Measurements from ENCODE around the gene LYVE1.
"Not testable (repeated sequence)": the region's sequence is repeated elsewhere in the genome, so short reads cannot be mapped to it uniquely, and the experiment has no call there.

Gene LYVE1

DNA sequence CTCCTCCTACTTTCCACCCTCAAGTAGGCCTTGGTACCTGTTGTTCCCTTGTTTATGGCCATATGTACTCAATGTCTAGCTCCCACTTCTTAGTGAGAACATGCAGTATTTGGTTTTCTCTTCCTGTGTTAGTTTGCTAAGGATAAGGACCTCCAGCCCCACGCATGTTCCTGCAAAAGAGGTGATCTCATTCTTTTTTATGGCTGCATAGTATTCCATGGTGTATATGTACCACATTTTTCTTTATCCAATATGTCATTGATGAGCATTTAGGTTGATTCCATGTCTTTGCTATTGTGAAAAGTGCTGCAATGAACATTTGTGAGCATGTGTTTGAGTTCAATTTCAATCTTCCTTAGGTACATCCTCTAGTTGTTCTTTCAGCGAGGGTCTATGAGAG, 27.4 kb upstream of the LYVE1 start:
- peak overlapping the region; percentile 100 for H3K27ac ChIP-seq
- DNase-seq (ENCODE audit: low read depth, low spot score): not testable (repeated sequence)

DNA sequence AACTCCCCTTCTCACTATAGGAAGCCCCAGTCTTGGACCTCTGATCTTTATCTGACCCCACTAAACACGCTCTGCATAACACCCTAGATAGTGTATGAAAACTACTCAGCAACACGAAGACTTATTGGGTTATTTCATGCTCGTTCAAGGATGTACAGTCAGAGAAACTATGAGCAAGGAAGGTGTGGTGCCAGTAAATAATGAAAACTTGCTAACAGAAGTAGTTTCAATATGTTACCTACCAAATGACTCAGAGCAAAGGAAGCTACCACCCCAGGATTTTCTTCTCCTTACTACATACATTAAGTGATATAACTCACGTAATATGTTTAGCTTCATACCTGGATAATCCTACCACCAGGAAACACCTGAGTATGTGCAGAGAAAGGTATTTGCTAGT, 25.9 kb upstream of the LYVE1 start:
- DNase-seq (ENCODE audit: low read depth, low spot score): peak; percentile 98
- peak overlapping the region; percentile 100 for H3K27ac ChIP-seq

DNA sequence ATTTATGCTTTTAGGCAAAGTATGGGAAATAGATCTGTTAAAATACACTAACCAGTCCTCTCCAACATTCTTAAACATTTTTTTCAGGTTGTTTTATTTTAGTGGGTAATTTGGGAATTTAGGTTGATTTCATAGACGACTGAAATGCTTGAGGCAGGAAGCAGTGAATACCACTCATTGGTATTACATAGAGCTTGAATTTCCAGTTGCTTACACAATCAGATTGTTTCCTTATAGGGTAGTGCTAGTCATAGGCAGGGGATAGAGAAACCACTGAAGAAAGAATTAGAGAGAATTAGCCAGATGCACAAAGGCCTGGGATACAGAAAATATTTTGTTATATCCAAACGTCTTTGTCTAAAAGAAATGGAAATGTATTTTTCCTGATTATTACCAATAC, 23.9 kb upstream of the LYVE1 start:
- peak overlapping the region; percentile 100 for H3K27ac ChIP-seq
- DNase-seq (ENCODE audit: low read depth, low spot score): peak; percentile 75

GRCh38 chr11:10591741-10592140, 23.3 kb upstream of the LYVE1 start:
- peak overlapping the region; percentile 100 for H3K27ac ChIP-seq
- no peak for DNase-seq (ENCODE audit: low read depth, low spot score)

GRCh38 chr11:10590218-10590915, 21.9 kb upstream of the LYVE1 start:
- H3K27ac ChIP-seq: peak overlapping the region; percentile 100
- DNase-seq (ENCODE audit: low read depth, low spot score): no peak

DNA sequence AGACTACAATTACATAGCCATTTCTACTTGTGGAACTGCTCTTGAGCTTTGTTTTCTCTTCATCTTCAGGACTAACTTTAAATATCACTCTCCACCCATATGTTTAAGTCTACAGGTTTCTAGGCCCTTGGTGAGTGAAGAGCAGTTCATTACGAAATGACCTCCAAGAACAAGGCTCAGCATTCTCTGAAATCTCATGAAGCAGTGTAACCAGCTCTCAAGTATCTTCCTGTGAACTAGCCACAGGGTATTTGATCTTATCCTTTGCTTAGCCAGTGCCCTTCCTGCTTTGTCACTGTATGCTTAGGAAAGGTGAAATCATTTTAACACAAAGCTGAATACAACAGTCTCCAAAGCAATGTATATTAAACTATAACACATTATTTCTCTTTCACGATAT, 20.4 kb upstream of the LYVE1 start:
- peak; percentile 58 for DNase-seq (ENCODE audit: low read depth, low spot score)
- H3K27ac ChIP-seq: peak overlapping the region; percentile 100

DNA sequence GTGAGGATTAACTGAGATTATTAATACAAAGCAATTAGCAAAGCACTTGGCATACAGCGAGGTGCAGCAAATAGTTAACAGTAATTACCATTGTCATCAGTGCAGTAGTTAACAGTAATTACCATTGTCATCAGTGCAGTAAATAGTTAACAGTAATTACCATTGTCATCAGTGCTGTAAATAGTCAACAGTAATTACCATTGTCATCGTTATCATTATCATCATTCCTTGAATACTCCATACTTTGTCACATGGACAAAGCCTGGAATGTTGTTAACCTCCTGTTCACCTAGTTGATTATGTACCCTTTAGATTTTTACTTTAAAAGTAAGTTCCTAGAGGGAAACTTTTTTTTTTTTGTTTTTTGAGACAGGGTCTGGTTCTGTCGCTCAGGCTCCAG, 19.5 kb upstream of the LYVE1 start:
- no peak for DNase-seq (ENCODE audit: low read depth, low spot score)
- H3K27ac ChIP-seq: peak overlapping the region; percentile 100

DNA sequence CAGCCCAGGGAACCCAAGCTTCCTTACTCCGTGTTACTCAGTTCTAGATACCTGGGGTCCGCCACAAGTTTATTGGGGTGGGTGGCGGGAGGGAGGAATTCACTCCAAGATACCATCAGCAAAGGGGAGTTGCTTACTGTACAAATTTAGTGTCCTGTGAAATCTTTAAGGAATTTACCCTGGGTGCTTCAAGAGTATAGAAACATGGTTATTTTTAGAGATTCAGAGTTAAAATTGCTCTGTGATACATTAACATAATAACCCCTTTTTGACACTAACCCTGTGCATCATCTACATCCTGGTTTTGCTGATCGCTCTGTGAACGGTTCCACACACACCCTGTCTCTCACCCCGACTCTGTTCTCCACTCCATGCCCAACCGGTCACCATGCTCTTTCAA, 18.9 kb upstream of the LYVE1 start:
- peak overlapping the region; percentile 100 for H3K27ac ChIP-seq
- DNase-seq (ENCODE audit: low read depth, low spot score): no peak

DNA sequence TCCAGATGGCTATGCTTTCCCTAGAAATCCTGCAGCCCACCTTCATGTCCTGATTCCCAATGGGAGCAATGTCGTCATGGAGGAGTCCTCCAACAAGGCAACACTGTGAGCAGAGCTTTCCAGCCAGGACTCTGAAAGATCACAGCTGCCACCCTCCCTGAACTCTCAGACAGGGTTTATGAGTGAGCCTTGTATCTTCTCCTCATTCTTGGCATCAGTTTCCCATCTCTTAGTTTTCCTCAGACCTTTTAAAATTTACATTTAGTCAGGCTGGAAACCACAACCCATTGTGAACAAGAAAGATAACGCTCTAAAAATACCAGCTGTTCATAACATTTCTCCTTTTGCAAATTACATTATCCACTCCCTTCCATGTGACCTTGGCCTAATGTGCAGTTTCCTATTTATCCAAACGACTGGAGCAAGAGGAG, 15.6 kb upstream of the LYVE1 start:
- no peak for DNase-seq (ENCODE audit: low read depth, low spot score)
- no peak overlapping the region for H3K27ac ChIP-seq

GRCh38 chr11:10581481-10582019, 13.1 kb upstream of the LYVE1 start:
- no peak overlapping the region for H3K27ac ChIP-seq
- DNase-seq (ENCODE audit: low read depth, low spot score): no peak

- DNase-seq (ENCODE audit: low read depth, low spot score): no peak
- H3K27ac ChIP-seq: no peak overlapping the region
Observed at GRCh38 chr11:10580623-10581022, 12.2 kb upstream of the LYVE1 start.

GRCh38 chr11:10579700-10580099, 11.2 kb upstream of the LYVE1 start:
- H3K27ac ChIP-seq: no peak overlapping the region
- no peak for DNase-seq (ENCODE audit: low read depth, low spot score)

DNA sequence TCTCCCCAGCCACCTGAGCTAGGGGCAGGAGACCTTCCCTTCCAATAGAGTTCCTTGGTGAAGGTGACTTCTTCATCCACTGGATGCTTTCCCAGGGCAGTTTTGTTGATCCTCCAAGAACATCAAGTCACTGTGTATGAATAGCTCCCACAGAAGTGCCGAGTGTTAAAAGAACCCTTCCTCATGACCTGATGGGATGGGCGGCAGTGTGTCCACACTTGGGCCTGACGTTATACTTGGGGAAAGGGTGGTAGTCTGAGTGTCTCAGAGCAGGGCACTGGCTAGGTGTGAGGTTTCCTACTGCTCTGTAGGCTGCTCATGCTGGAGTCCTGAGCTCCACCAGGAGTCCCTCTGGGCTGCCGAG, 7.6 kb upstream of the LYVE1 start:
- no peak for DNase-seq (ENCODE audit: low read depth, low spot score)
- H3K27ac ChIP-seq: no peak overlapping the region

DNA sequence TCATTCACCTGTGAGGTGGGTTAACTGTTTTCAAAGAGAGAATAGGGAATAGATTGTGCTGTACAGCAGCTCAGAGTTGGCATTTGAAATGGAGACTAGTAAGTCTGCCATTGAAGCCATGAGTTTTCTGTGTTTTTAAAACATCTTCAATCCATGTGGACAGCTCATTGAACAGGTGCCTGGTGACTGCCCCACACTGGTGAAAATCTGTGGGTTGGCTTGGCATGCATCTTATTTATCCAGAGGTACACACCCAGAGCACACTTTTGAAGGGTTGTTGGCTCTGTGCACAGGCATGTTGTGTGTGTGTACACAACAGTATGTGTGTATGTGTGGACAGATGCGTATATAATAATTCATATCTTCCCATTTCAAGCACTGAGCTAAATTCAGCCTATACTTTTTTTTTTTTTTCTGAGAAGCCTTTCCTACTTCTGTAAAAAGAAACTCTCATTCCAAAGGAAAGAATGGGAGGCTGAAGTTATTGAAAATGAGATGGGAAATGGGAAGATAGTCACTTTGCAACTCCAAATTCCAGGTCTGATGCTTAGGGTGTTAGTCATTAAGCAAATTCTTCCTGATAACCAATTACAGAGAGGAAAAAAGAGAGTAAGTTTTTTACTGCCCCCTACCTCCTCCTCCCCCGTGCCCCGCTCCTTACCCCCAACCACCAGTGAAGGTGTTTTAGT, 7.0 kb upstream of the LYVE1 start:
- no peak for DNase-seq (ENCODE audit: low read depth, low spot score)
- H3K27ac ChIP-seq: no peak overlapping the region

DNA sequence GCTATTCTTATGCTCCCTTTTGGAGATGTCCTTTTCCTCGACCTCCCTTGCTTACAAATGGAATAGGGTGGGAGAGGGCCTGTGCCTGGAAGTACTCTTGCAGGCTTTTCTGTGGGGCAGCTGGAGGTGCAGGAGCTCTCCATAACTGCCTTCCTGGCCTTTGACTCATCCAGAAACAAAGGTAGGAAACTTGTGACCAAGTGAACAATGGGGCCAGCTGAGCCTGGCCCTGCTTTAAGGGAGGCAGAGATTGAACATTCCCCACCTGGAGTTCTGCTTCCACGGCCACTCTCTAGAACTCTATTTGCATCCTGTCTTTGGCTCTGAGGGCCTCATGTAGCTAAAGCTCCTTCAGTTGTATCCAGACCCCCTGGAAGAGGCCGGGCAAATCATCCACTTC, 5.1 kb upstream of the LYVE1 start:
- no peak for DNase-seq (ENCODE audit: low read depth, low spot score)
- H3K27ac ChIP-seq: no peak overlapping the region

DNA sequence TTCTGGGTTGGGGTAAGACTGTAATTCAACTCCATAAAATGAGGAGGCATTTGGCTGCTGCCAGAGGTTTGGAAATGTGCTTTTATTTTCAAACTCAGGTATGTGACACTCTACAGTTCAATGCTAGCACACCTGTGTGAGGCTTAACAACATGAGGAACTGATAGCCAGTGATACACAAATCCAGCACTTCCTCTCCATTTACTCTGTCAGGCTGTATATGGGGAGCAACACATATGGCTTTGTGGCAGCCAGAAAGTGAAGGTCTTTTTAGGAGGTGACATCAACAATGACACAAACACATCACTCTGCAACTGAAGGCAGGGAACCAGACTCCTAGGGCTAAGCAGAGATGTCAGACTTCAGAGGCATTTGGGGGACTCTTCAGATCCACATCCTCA, 4.6 kb upstream of the LYVE1 start:
- no peak for DNase-seq (ENCODE audit: low read depth, low spot score)
- no peak overlapping the region for H3K27ac ChIP-seq

- DNase-seq (ENCODE audit: low read depth, low spot score): no peak
- H3K27ac ChIP-seq: no peak overlapping the region
Observed at GRCh38 chr11:10572533-10572932, 4.1 kb upstream of the LYVE1 start.

GRCh38 chr11:10567446-10567845, 1.0 kb downstream of the LYVE1 start:
- no peak for DNase-seq (ENCODE audit: low read depth, low spot score)
- H3K27ac ChIP-seq: no peak overlapping the region

- no peak for DNase-seq (ENCODE audit: low read depth, low spot score)
- no peak overlapping the region for H3K27ac ChIP-seq
Observed at GRCh38 chr11:10566257-10566957, 2.1 kb downstream of the LYVE1 start.

DNA sequence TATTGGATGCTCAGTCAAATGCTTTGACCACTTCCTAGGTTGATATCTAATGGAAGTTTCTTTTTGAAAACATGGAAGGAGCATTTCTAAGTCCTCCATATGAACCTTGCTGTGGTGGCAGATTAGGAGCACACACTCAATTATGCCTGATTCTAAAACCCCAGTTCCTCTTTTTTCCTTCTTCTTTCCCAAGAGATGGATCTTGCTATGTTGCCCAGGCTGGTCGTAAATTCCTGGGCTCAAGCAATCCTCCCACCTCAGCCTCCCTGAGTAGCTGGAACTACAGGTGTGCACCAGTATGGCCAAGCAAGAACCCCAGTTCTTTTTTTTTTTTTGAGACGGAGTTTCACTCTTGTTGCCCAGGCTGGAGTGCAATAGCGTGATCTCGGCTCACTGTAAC, 3.0 kb downstream of the LYVE1 start:
- no peak for DNase-seq (ENCODE audit: low read depth, low spot score)
- H3K27ac ChIP-seq: no peak overlapping the region

DNA sequence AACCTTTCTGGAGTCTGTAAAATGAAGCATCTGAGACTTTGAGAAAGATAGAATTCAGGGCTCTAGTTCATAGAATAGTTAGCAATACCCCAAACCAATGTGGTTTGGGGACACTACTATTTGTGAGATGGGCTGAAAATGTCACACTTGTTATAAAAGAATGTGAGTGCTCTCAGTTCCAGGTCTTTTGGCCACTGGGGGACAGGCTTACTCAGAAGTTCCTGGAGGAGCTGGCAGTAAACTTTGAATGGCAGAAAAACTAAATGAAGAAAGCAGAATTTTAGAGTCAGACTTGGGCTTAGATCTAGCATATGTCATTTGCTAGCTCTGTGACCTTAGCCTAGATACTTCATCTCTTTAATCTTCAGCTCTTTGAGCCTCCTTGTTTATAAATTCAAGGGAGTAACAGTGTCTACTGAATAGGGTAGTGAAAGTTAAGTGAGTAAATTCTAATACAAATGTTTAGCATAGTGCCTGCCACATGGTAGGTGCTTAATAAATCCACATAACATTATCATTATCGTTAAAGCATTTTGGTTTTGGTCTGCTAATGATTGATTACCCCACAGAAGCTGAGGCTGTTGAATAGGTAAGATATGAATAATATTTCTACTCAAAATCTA, 3.7 kb downstream of the LYVE1 start:
- no peak overlapping the region for H3K27ac ChIP-seq
- DNase-seq (ENCODE audit: low read depth, low spot score): no peak
